ENCODE data around the gene SBF2. TPM values are rescaled to one million over a fixed set of nuclear protein-coding genes. Genes with fewer than 3 reads are reported as not detected.

Gene SBF2
- total and polyA plus RNA-seq, 9 of the 15 experiments (the other 6 are each of a cell fraction or from before 2014, with no cell fraction given), result 0.80 to 9.5 (median 5.0) TPM

GRCh38 chr11:10307400-10308200 is 13.6 kb upstream of the SBF2 start (continued):
- no peak for TF ChIP-seq ZNF407 (IDR thresholded peaks at IDR 0.05; ENCODE audit: low read depth)
- no peak for TF ChIP-seq ZNF277 (CRISPR knock-in tag; IDR thresholded peaks at IDR 0.05; ENCODE audit: borderline replicate concordance)
- peak; percentile 86 for TF ChIP-seq SMARCA4 (IDR thresholded peaks at IDR 0.05)
- TF ChIP-seq ZC3H8 (IDR thresholded peaks at IDR 0.05), result peak; percentile 64; the same call in 1 of the 2 replicates
- no peak for TF ChIP-seq ZNF3 (CRISPR knock-in tag; IDR thresholded peaks at IDR 0.05)
- no peak for TF ChIP-seq NCOA6 (IDR thresholded peaks at IDR 0.05)
- TF ChIP-seq ARID1B (IDR thresholded peaks at IDR 0.05), result peak; percentile 65
- TF ChIP-seq TAF9B (IDR thresholded peaks at IDR 0.05; ENCODE audit: partially characterized antibody), result no peak
- no peak; the same call in 1 of the 2 replicates for TF ChIP-seq BHLHE40 (IDR thresholded peaks at IDR 0.05; ENCODE audit: low read length)
- TF ChIP-seq ZNF830 (CRISPR knock-in tag; IDR thresholded peaks at IDR 0.05), result no peak
- no peak for TF ChIP-seq ZSCAN32 (CRISPR knock-in tag; IDR thresholded peaks at IDR 0.05)
- TF ChIP-seq BCL6 (CRISPR knock-in tag; IDR thresholded peaks at IDR 0.05), result no peak
- TF ChIP-seq YY1 (IDR thresholded peaks at IDR 0.05; ENCODE audit: borderline replicate concordance in 1 of 3, control insufficient read depth in 1 of 3, extremely low read depth in 1 of 3, insufficient read depth in 3 of 3, insufficient read length in 1 of 3, insufficient replicate concordance in 2 of 3, low read depth in 1 of 3, low read length in 2 of 3), result peak in 2 of 3 experiments; percentile 12 to 17
- no peak for TF ChIP-seq ZNF23 (CRISPR knock-in tag; IDR thresholded peaks at IDR 0.05)
- no peak for TF ChIP-seq ZBTB1 (CRISPR knock-in tag; IDR thresholded peaks at IDR 0.05; ENCODE audit: borderline replicate concordance, low read depth)
- no peak for TF ChIP-seq ZNF436 (CRISPR knock-in tag; IDR thresholded peaks at IDR 0.05)
- TF ChIP-seq ZNF696 (CRISPR knock-in tag; conservative IDR thresholded peaks at IDR 0.05), result no peak
- no peak for TF ChIP-seq NR2C1 (IDR thresholded peaks at IDR 0.05)
- no peak for TF ChIP-seq NR2C1 (tag; IDR thresholded peaks at IDR 0.05)
